ENCODE results near the gene RPAIN.

Gene RPAIN

DNA sequence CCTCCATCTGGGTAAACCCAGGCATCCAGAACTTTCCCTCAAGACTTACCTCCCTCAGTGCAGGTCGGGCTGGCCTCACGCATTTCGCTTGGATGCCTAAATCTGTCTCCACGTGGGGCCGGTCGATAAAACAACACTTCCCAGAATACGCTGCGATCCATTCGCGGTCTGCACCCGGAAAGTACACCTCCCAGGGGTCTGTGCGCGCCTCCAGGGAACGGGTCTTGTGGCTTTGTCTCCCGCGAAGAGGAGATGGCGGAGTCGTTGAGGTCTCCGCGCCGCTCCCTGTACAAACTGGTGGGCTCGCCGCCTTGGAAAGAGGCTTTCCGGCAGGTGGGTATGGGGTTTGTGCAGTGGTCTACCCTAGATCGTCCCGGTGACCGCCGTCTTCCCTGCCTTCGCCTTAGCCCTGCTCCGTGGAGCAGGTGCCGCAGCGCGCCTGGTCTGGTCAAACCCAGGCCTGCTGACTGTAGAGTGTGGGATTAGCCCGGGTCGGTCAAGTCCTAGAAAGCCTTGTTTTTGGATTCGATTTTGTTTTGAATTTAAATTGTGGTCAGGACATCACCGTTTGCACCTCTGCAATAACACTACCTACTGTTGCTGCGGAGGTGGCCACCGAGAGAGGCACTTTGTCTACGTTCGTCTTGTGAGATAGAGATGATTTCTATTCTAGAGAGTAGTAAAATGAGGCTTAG is at the start of gene RPAIN (continued):
- TF ChIP-seq ZBTB49 (tag by site-specific recombination; IDR thresholded peaks at IDR 0.05; ENCODE audit: low read depth) (no peak), ZNF426 (tag by site-specific recombination; IDR thresholded peaks at IDR 0.05) (no peak), ZBTB20 (tag by site-specific recombination; IDR thresholded peaks at IDR 0.05) (peak; percentile 45; the same call in 1 of the 2 replicates), ZNF677 (tag by site-specific recombination; IDR thresholded peaks at IDR 0.05) (no peak), ZNF223 (tag by site-specific recombination; IDR thresholded peaks at IDR 0.05) (no peak), ZNF626 (tag by site-specific recombination; IDR thresholded peaks at IDR 0.05) (no peak), ZFP69B (tag by site-specific recombination; IDR thresholded peaks at IDR 0.05) (peak; percentile 49; the same call in 1 of the 2 replicates), ZNF175 (tag by site-specific recombination; IDR thresholded peaks at IDR 0.05) (no peak), SP2 (tag by site-specific recombination; IDR thresholded peaks at IDR 0.05) (no peak), ZNF621 (tag by site-specific recombination; IDR thresholded peaks at IDR 0.05) (no peak), ZNF561 (tag by site-specific recombination; IDR thresholded peaks at IDR 0.05; ENCODE audit: borderline replicate concordance) (peak; percentile 67; the same call in 1 of the 2 replicates), ZNF10 (tag by site-specific recombination; IDR thresholded peaks at IDR 0.05) (no peak), KLF9 (tag by site-specific recombination; IDR thresholded peaks at IDR 0.05; ENCODE audit: low read depth) (peak; percentile 20; the same call in 1 of the 2 replicates), ZNF624 (tag by site-specific recombination; IDR thresholded peaks at IDR 0.05) (no peak), ZNF558 (tag by site-specific recombination; IDR thresholded peaks at IDR 0.05) (no peak), GLIS1 (tag by site-specific recombination; IDR thresholded peaks at IDR 0.05) (peak; percentile 98)
- TF ChIP-seq, protein P1, sequence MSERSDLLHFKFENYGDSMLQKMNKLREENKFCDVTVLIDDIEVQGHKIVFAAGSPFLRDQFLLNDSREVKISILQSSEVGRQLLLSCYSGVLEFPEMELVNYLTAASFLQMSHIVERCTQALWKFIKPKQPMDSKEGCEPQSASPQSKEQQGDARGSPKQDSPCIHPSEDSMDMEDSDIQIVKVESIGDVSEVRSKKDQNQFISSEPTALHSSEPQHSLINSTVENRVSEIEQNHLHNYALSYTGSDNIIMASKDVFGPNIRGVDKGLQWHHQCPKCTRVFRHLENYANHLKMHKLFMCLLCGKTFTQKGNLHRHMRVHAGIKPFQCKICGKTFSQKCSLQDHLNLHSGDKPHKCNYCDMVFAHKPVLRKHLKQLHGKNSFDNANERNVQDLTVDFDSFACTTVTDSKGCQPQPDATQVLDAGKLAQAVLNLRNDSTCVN (tag by site-specific recombination; optimal IDR thresholded peaks at IDR 0.05): peak; percentile 73
- TF ChIP-seq, protein P2, sequence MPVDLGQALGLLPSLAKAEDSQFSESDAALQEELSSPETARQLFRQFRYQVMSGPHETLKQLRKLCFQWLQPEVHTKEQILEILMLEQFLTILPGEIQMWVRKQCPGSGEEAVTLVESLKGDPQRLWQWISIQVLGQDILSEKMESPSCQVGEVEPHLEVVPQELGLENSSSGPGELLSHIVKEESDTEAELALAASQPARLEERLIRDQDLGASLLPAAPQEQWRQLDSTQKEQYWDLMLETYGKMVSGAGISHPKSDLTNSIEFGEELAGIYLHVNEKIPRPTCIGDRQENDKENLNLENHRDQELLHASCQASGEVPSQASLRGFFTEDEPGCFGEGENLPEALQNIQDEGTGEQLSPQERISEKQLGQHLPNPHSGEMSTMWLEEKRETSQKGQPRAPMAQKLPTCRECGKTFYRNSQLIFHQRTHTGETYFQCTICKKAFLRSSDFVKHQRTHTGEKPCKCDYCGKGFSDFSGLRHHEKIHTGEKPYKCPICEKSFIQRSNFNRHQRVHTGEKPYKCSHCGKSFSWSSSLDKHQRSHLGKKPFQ (tag by site-specific recombination; IDR thresholded peaks at IDR 0.05): no peak
- TF ChIP-seq, protein P3, sequence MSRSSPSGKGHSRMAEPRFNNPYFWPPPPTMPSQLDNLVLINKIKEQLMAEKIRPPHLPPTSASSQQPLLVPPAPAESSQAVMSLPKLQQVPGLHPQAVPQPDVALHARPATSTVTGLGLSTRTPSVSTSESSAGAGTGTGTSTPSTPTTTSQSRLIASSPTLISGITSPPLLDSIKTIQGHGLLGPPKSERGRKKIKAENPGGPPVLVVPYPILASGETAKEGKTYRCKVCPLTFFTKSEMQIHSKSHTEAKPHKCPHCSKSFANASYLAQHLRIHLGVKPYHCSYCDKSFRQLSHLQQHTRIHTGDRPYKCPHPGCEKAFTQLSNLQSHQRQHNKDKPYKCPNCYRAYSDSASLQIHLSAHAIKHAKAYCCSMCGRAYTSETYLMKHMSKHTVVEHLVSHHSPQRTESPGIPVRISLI (tag by site-specific recombination; IDR thresholded peaks at IDR 0.05): no peak
- TF ChIP-seq, protein P4, sequence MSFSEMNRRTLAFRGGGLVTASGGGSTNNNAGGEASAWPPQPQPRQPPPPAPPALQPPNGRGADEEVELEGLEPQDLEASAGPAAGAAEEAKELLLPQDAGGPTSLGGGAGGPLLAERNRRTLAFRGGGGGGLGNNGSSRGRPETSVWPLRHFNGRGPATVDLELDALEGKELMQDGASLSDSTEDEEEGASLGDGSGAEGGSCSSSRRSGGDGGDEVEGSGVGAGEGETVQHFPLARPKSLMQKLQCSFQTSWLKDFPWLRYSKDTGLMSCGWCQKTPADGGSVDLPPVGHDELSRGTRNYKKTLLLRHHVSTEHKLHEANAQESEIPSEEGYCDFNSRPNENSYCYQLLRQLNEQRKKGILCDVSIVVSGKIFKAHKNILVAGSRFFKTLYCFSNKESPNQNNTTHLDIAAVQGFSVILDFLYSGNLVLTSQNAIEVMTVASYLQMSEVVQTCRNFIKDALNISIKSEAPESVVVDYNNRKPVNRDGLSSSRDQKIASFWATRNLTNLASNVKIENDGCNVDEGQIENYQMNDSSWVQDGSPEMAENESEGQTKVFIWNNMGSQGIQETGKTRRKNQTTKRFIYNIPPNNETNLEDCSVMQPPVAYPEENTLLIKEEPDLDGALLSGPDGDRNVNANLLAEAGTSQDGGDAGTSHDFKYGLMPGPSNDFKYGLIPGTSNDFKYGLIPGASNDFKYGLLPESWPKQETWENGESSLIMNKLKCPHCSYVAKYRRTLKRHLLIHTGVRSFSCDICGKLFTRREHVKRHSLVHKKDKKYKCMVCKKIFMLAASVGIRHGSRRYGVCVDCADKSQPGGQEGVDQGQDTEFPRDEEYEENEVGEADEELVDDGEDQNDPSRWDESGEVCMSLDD (tag by site-specific recombination; IDR thresholded peaks at IDR 0.05): 0 out of 2 replicates have a peak, but pooled peaks have one; percentile 25
- TF ChIP-seq, protein P5, sequence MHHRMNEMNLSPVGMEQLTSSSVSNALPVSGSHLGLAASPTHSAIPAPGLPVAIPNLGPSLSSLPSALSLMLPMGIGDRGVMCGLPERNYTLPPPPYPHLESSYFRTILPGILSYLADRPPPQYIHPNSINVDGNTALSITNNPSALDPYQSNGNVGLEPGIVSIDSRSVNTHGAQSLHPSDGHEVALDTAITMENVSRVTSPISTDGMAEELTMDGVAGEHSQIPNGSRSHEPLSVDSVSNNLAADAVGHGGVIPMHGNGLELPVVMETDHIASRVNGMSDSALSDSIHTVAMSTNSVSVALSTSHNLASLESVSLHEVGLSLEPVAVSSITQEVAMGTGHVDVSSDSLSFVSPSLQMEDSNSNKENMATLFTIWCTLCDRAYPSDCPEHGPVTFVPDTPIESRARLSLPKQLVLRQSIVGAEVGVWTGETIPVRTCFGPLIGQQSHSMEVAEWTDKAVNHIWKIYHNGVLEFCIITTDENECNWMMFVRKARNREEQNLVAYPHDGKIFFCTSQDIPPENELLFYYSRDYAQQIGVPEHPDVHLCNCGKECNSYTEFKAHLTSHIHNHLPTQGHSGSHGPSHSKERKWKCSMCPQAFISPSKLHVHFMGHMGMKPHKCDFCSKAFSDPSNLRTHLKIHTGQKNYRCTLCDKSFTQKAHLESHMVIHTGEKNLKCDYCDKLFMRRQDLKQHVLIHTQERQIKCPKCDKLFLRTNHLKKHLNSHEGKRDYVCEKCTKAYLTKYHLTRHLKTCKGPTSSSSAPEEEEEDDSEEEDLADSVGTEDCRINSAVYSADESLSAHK (tag by site-specific recombination; IDR thresholded peaks at IDR 0.05): no peak
- TF ChIP-seq, protein P6, sequence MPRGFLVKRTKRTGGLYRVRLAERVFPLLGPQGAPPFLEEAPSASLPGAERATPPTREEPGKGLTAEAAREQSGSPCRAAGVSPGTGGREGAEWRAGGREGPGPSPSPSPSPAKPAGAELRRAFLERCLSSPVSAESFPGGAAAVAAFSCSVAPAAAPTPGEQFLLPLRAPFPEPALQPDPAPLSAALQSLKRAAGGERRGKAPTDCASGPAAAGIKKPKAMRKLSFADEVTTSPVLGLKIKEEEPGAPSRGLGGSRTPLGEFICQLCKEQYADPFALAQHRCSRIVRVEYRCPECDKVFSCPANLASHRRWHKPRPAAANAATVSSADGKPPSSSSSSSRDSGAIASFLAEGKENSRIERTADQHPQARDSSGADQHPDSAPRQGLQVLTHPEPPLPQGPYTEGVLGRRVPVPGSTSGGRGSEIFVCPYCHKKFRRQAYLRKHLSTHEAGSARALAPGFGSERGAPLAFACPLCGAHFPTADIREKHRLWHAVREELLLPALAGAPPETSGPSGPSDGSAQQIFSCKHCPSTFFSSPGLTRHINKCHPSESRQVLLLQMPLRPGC (tag by site-specific recombination; IDR thresholded peaks at IDR 0.05): no peak
- TF ChIP-seq, protein P7, sequence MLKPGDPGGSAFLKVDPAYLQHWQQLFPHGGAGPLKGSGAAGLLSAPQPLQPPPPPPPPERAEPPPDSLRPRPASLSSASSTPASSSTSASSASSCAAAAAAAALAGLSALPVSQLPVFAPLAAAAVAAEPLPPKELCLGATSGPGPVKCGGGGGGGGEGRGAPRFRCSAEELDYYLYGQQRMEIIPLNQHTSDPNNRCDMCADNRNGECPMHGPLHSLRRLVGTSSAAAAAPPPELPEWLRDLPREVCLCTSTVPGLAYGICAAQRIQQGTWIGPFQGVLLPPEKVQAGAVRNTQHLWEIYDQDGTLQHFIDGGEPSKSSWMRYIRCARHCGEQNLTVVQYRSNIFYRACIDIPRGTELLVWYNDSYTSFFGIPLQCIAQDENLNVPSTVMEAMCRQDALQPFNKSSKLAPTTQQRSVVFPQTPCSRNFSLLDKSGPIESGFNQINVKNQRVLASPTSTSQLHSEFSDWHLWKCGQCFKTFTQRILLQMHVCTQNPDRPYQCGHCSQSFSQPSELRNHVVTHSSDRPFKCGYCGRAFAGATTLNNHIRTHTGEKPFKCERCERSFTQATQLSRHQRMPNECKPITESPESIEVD (tag by site-specific recombination; IDR thresholded peaks at IDR 0.05): no peak

All from HEK293 (cell line).